Colon (tissue), 2 donors: Measurements from ENCODE around the gene PPM1E.
"Not testable (repeated sequence)": the region's sequence is repeated elsewhere in the genome, so short reads cannot be mapped to it uniquely, and the experiment has no call there.

ENCODE experiments used
- FAIRE-seq: peaks from 2 replicates; lab custom pipeline; 2012; peaks lifted over from hg19 to GRCh38; lab: Jason Lieb, UNC
- donor health status: control.
- donor health status: control.

PPM1E gene

GRCh38 chr17:58779446-58779845 is 23.8 kb downstream of the PPM1E start:
- no peak for FAIRE-seq

- FAIRE-seq: no peak
Measured at GRCh38 chr17:58783380-58783779, 27.7 kb downstream of the PPM1E start.

GRCh38 chr17:58785097-58785496 is 29.4 kb downstream of the PPM1E start:
- FAIRE-seq: no peak

- no peak for FAIRE-seq
Measured at GRCh38 chr17:58786586-58787295, 31.1 kb downstream of the PPM1E start.

- FAIRE-seq: no peak
Measured at GRCh38 chr17:58788199-58788598, 32.5 kb downstream of the PPM1E start.

GRCh38 chr17:58789160-58789559 is 33.5 kb downstream of the PPM1E start:
- FAIRE-seq: no peak

GRCh38 chr17:58789831-58790230 is 34.2 kb downstream of the PPM1E start:
- FAIRE-seq: no peak

- not testable (repeated sequence) for FAIRE-seq
Measured at GRCh38 chr17:58794508-58794907, 38.9 kb downstream of the PPM1E start.

- no peak for FAIRE-seq
Measured at GRCh38 chr17:58802188-58802587, 46.5 kb downstream of the PPM1E start.

GRCh38 chr17:58806046-58806445 is 50.4 kb downstream of the PPM1E start:
- no peak for FAIRE-seq

- FAIRE-seq: no peak
Measured at GRCh38 chr17:58808609-58809563, 53.2 kb downstream of the PPM1E start.

- FAIRE-seq: no peak
Measured at GRCh38 chr17:58809564-58809936, 53.9 kb downstream of the PPM1E start.

GRCh38 chr17:58811290-58811689 is 55.6 kb downstream of the PPM1E start:
- no peak for FAIRE-seq

- FAIRE-seq: no peak
Measured at GRCh38 chr17:58813712-58814111, 58.1 kb downstream of the PPM1E start.

GRCh38 chr17:58818654-58819053 is 63.0 kb downstream of the PPM1E start:
- no peak for FAIRE-seq

- no peak for FAIRE-seq
Measured at GRCh38 chr17:58822148-58823050, 66.7 kb downstream of the PPM1E start.

GRCh38 chr17:58823051-58823525 is 67.4 kb downstream of the PPM1E start:
- no peak for FAIRE-seq

- FAIRE-seq: no peak
Measured at GRCh38 chr17:58829172-58829637, 73.6 kb downstream of the PPM1E start.

GRCh38 chr17:58831780-58832179 is 76.1 kb downstream of the PPM1E start:
- FAIRE-seq: no peak

GRCh38 chr17:58832514-58832913 is 76.9 kb downstream of the PPM1E start:
- no peak for FAIRE-seq

- no peak for FAIRE-seq
Measured at GRCh38 chr17:58837699-58838098, 82.0 kb downstream of the PPM1E start.
